Measurements from ENCODE around the gene SESN3.

DNA sequence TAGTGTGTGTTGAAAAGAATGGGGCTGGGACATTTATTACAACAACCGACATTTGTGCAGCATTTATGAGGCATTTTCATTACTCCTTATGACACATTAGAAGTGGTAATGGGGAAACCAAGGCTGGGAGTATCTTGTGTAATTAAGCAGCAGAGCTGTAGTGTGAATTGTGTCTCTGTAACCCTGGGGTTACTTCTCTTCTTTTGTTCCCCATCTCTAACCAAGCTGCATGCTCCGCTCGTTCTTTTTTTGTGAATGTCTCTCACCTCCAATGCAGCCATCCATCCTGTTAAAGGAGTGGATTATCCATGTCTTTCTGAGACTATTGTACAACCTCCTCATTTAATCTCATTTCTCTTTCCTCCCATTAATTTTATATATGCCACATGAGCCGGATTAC is 75.6 kb downstream of the SESN3 start:
- no peak for TF ChIP-seq CTCF (IDR thresholded peaks at IDR 0.05)
- TF ChIP-seq POLR2A (IDR thresholded peaks at IDR 0.05; ENCODE audit: low read depth), result no peak
- no peak for TF ChIP-seq EP300 (IDR thresholded peaks at IDR 0.05)
- no peak for TF ChIP-seq POLR2AphosphoS5 (IDR thresholded peaks at IDR 0.05)
